GM06990 (cell line): Measurements from ENCODE around the gene POLR2J.
"Not testable (repeated sequence)": the region's sequence is repeated elsewhere in the genome, so short reads cannot be mapped to it uniquely, and the experiment has no call there.

ENCODE experiments used
- DNase-seq: peaks from one replicate; pipeline ENCODE4 v3.0.0-alpha.2; 2011; ENCODE audit not compliant: insufficient read length; ENCODE audit errors: extremely low read depth
- H3K27me3 ChIP-seq: replicated peaks from 2 replicates; pipeline ENCODE4 v1.6.0; 2011; ENCODE audit warnings: low read length; ENCODE audit not compliant: control insufficient read depth, insufficient read depth
- H3K36me3 ChIP-seq: 2 replicates; pipeline ENCODE4 v1.5.1; 2011; ENCODE audit warnings: low read length; ENCODE audit not compliant: control insufficient read depth, insufficient read depth
- H3K4me3 ChIP-seq: replicated peaks from 2 replicates; pipeline ENCODE4 v1.5.1; 2011; ENCODE audit warnings: low read depth, mild to moderate bottlenecking, control low read depth, low read length
- TF ChIP-seq, protein P1 (sequence below): IDR thresholded peaks from 2 replicates; pipeline ENCODE4 v1.5.1; 2011; ENCODE audit warnings: low read length, control low read depth, mild to moderate bottlenecking, inconsistent platforms; ENCODE audit not compliant: insufficient read depth, poor library complexity, severe bottlenecking

Gene POLR2J

DNA sequence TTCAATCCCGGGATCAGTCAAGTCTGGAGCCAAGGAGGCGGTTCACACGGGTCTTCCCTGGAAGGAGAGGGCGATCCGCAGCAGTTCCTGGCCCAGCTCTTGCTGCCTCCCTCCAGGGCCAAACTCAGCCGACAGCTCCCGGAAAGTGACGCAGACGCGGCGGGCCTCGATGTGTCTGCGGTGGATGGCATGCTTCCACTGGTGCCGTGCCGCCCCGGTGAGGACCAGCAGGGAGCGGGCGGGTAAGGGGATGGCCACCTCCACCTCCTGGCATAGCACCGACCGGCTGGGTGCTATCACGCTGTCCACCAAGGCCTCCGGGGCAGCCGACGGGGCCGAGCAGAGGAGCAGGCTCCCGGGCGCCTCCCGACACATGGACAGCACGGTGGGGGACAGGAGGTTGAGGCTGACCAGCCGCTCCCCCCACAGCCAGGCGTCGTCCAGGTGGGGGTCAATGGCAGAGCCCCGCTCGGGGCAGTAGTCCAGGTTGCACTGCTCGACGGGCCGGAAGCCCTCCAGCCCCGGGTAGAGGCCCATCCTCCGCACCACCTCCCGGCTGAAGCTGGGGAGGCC is 21.3 kb downstream of the POLR2J start:
- Histone ChIP-seq H3K36me3 (peaks cover 9% of the 10 kb centered on the region), H3K27me3 (no peaks in the 10 kb centered on the region), H3K4me3 (no peak overlapping the region)
- no peak for DNase-seq
- TF ChIP-seq, protein P1, sequence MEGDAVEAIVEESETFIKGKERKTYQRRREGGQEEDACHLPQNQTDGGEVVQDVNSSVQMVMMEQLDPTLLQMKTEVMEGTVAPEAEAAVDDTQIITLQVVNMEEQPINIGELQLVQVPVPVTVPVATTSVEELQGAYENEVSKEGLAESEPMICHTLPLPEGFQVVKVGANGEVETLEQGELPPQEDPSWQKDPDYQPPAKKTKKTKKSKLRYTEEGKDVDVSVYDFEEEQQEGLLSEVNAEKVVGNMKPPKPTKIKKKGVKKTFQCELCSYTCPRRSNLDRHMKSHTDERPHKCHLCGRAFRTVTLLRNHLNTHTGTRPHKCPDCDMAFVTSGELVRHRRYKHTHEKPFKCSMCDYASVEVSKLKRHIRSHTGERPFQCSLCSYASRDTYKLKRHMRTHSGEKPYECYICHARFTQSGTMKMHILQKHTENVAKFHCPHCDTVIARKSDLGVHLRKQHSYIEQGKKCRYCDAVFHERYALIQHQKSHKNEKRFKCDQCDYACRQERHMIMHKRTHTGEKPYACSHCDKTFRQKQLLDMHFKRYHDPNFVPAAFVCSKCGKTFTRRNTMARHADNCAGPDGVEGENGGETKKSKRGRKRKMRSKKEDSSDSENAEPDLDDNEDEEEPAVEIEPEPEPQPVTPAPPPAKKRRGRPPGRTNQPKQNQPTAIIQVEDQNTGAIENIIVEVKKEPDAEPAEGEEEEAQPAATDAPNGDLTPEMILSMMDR, result no peak

DNA sequence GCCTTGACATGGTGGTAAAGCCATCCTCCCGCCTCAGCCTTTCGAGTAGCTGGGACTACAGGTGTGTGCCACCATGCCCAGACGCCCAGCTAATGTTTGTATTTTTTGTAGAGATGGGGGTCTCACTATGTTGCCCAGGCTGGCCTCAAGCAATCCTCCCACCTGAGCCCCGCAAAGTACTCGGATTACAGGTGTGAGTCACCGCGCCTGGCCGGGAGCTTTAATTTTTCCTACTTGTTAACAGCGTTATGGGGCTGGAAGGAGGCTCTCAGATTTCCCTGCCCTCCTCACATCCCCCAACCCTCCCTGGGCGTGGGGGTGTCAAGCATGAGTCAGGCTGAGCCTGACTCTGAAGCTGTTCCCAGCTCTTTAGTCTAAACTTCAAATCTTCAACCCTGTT is 22.4 kb downstream of the POLR2J start:
- DNase-seq, result no peak
- Histone ChIP-seq H3K36me3 (peaks cover 9% of the 10 kb centered on the region), H3K27me3 (no peaks in the 10 kb centered on the region), H3K4me3 (no peak overlapping the region)
- TF ChIP-seq, protein P1, result no peak

DNA sequence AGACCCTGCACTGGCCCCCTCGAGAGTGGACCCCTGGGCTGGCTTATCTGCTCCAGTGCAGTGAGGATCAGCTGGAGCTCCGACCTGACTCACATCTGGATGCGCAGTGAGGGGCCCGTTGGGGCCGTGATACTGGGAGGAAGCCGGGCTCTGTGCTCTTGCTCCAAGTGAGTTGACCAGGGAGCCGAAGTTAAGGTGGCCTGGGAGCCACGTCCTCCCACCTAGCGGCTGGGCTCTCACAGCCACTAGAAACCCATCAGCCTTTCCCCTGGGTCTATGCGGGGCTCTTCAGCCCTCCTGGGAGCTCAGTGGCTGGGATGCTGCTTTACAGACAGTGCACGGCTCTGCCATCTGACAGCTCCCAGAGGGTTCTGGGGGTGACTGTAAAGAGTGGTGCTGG is 23.1 kb downstream of the POLR2J start:
- Histone ChIP-seq H3K4me3 (no peak overlapping the region), H3K36me3 (peaks cover 9% of the 10 kb centered on the region), H3K27me3 (no peaks in the 10 kb centered on the region)
- TF ChIP-seq, protein P1, result no peak
- DNase-seq, result no peak

DNA sequence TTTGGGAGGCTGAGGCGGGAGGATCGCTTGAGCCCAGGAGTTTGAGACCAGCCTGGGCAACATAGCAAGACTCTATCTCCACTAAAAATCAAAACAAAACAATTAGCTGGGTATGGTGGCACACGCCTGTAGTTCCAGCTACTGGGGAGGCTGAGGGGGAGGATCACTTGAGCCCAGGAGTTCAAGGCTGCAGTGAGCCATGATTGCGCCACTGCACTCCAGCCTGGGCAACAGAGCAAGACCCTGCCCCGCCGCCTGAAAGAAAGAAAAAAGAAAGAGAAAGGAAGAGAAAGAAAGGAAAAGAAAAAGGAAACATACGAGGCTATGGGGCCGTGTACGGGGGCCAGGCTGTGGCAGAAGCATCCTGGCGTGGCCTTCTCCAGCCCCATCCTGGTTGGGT is 23.8 kb downstream of the POLR2J start:
- not testable (repeated sequence) for H3K27me3 ChIP-seq, H3K4me3 ChIP-seq, DNase-seq, H3K36me3 ChIP-seq

DNA sequence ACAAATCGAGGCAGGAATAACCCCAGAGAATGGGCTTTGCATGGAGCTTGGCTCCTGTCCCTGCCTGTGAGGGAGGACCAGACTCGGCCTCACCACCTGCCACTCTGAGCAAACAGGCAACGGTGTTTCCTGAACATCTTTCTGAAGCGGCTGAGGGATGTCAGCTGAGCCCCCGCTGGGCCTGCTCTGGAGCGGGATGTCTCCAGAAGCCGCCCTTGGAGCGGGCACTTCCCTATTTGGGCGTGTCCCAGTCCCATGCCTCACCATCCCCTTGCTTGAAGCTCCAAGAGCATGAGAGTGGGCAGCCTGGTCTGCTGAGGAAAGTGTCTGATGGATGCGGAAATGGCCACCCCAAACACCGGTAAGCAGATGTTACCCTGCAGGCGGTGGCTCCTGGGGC is 24.3 kb downstream of the POLR2J start:
- Histone ChIP-seq H3K27me3 (no peaks in the 10 kb centered on the region), H3K4me3 (no peak overlapping the region), H3K36me3 (peaks cover 8% of the 10 kb centered on the region)
- TF ChIP-seq, protein P1, result no peak
- DNase-seq, result no peak

DNA sequence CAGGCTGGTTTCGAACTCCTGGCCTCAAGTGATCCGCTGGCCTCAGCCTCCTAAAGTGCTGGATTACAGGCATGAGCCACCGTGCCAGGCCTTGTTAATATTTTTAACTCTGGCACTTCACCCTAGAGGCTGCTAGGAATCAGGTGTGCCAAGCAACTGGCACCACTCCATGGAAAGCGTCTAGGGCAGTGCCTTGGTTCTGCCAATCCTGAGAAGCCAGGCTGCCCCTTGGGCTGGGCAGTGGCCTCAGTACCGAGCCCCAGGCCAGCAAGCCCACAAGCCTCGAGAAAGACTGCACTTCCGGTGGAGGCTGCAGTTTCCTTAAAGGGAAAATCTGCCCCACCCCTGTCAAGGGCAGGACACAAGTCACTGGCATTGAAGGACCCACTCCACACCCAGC is 25.4 kb downstream of the POLR2J start:
- Histone ChIP-seq H3K36me3 (peaks cover 6% of the 10 kb centered on the region), H3K4me3 (no peak overlapping the region), H3K27me3 (no peaks in the 10 kb centered on the region)
- TF ChIP-seq, protein P1, result no peak
- no peak for DNase-seq
